ENCODE data around the gene STPG4.

The STPG4 gene

GRCh38 chr2:47070920-47071824 lies 83.9 kb downstream of the STPG4 start:
- DNase-seq (ENCODE audit: low read depth) = peak; percentile 36

- no peak for DNase-seq (ENCODE audit: low read depth)
Observed at GRCh38 chr2:47070155-47070919, 84.8 kb downstream of the STPG4 start.

GRCh38 chr2:47069628-47070154 lies 85.4 kb downstream of the STPG4 start:
- DNase-seq (ENCODE audit: low read depth) = no peak

GRCh38 chr2:47068981-47069627 lies 86.0 kb downstream of the STPG4 start:
- DNase-seq (ENCODE audit: low read depth) = no peak

GRCh38 chr2:47067788-47068407 lies 87.2 kb downstream of the STPG4 start:
- DNase-seq (ENCODE audit: low read depth) = no peak

GRCh38 chr2:47065771-47066380 lies 89.2 kb downstream of the STPG4 start:
- DNase-seq (ENCODE audit: low read depth) = no peak

GRCh38 chr2:47065343-47065742 lies 89.8 kb downstream of the STPG4 start:
- no peak for DNase-seq (ENCODE audit: low read depth)

- DNase-seq (ENCODE audit: low read depth) = no peak
Observed at GRCh38 chr2:47064106-47064505, 91.0 kb downstream of the STPG4 start.

- no peak for DNase-seq (ENCODE audit: low read depth)
Observed at GRCh38 chr2:47063538-47063930, 91.6 kb downstream of the STPG4 start.

- DNase-seq (ENCODE audit: low read depth) = no peak
Observed at GRCh38 chr2:47062681-47063537, 92.2 kb downstream of the STPG4 start.

GRCh38 chr2:47061944-47062678 lies 93.0 kb downstream of the STPG4 start:
- DNase-seq (ENCODE audit: low read depth) = no peak

GRCh38 chr2:47060652-47061170 lies 94.4 kb downstream of the STPG4 start:
- DNase-seq (ENCODE audit: low read depth) = no peak

GRCh38 chr2:47058003-47058931 lies 96.8 kb downstream of the STPG4 start:
- no peak for DNase-seq (ENCODE audit: low read depth)

GRCh38 chr2:47057687-47058002 lies 97.5 kb downstream of the STPG4 start:
- DNase-seq (ENCODE audit: low read depth) = no peak

- DNase-seq (ENCODE audit: low read depth) = no peak
Observed at GRCh38 chr2:47056868-47057686, 98.0 kb downstream of the STPG4 start.

GRCh38 chr2:47056374-47056773 lies 98.7 kb downstream of the STPG4 start:
- DNase-seq (ENCODE audit: low read depth) = no peak

GRCh38 chr2:47054868-47055267 lies 100.2 kb downstream of the STPG4 start:
- no peak for DNase-seq (ENCODE audit: low read depth)
